Measurements from ENCODE around the gene NME4.
A peak's percentile ranks its signal among the peaks of the same experiment; 100 is the strongest.
"Not testable (repeated sequence)": the region's sequence is repeated elsewhere in the genome, so short reads cannot be mapped to it uniquely, and the experiment has no call there.

NME4 gene

GRCh38 chr16:360698-361336, 36.2 kb upstream of the NME4 start:
- DNase-seq (ENCODE audit: low read depth in 2 of 2): no peak
- H3K4me3 ChIP-seq (replicated peaks in 1 of 2; ENCODE audit: low read depth in 2 of 2, low read length in 2 of 2): no peak overlapping the region
- TF ChIP-seq CTCF (IDR thresholded peaks at IDR 0.05; ENCODE audit: low read depth, low read length): no peak

- H3K4me3 ChIP-seq (replicated peaks in 1 of 2; ENCODE audit: low read depth in 2 of 2, low read length in 2 of 2): no peak overlapping the region
- TF ChIP-seq CTCF (IDR thresholded peaks at IDR 0.05; ENCODE audit: low read depth, low read length): no peak
- DNase-seq (ENCODE audit: low read depth in 2 of 2): no peak
These were observed 35.6 kb upstream of the NME4 start for GRCh38 chr16:361341-361871.

GRCh38 chr16:361872-362701, 34.9 kb upstream of the NME4 start:
- TF ChIP-seq CTCF (IDR thresholded peaks at IDR 0.05; ENCODE audit: low read depth, low read length): peak; percentile 84
- peak; percentile 79 to 83 for DNase-seq (ENCODE audit: low read depth in 2 of 2)
- no peak overlapping the region for H3K4me3 ChIP-seq (replicated peaks in 1 of 2; ENCODE audit: low read depth in 2 of 2, low read length in 2 of 2)

GRCh38 chr16:362702-362999, 34.3 kb upstream of the NME4 start:
- H3K4me3 ChIP-seq (replicated peaks in 1 of 2; ENCODE audit: low read depth in 2 of 2, low read length in 2 of 2); DNase-seq (ENCODE audit: low read depth in 2 of 2): not testable (repeated sequence)

- no peak overlapping the region for H3K4me3 ChIP-seq (replicated peaks in 1 of 2; ENCODE audit: low read depth in 2 of 2, low read length in 2 of 2)
- no peak for DNase-seq (ENCODE audit: low read depth in 2 of 2)
- TF ChIP-seq CTCF (IDR thresholded peaks at IDR 0.05; ENCODE audit: low read depth, low read length): no peak
These were observed 33.8 kb upstream of the NME4 start for GRCh38 chr16:363110-363765.

- TF ChIP-seq CTCF (IDR thresholded peaks at IDR 0.05; ENCODE audit: low read depth, low read length): no peak
- DNase-seq (ENCODE audit: low read depth in 2 of 2): no peak
- H3K4me3 ChIP-seq (replicated peaks in 1 of 2; ENCODE audit: low read depth in 2 of 2, low read length in 2 of 2): no peak overlapping the region
These were observed 33.1 kb upstream of the NME4 start for GRCh38 chr16:363766-364490.
